GDM1 (cell line): ENCODE data around the gene ATG16L2.
"Not testable (repeated sequence)": the region's sequence is repeated elsewhere in the genome, so short reads cannot be mapped to it uniquely, and the experiment has no call there.

Experiments used
- DNase-seq: peaks from one replicate; lab custom pipeline; 2025; lab: John Stamatoyannopoulos, UW

ATG16L2 gene

GRCh38 chr11:72826191-72826941, 12.2 kb downstream of the ATG16L2 start:
- no peak for DNase-seq

- DNase-seq = no peak
Observed at GRCh38 chr11:72826942-72827480, 12.8 kb downstream of the ATG16L2 start.

GRCh38 chr11:72827656-72828055, 13.4 kb downstream of the ATG16L2 start:
- DNase-seq = not testable (repeated sequence)

- DNase-seq = no peak
Observed at GRCh38 chr11:72828081-72828567, 13.9 kb downstream of the ATG16L2 start.

GRCh38 chr11:72828692-72829101, 14.5 kb downstream of the ATG16L2 start:
- no peak for DNase-seq

- DNase-seq = no peak
Observed at GRCh38 chr11:72829178-72829577, 15.0 kb downstream of the ATG16L2 start.

GRCh38 chr11:72829884-72830533, 15.8 kb downstream of the ATG16L2 start:
- no peak for DNase-seq

- DNase-seq = peak; percentile 62
Observed at GRCh38 chr11:72831521-72832300, 17.5 kb downstream of the ATG16L2 start.

- no peak for DNase-seq
Observed at GRCh38 chr11:72832301-72833082, 18.3 kb downstream of the ATG16L2 start.

- DNase-seq = no peak
Observed at GRCh38 chr11:72833083-72833733, 19.0 kb downstream of the ATG16L2 start.

- DNase-seq = no peak
Observed at GRCh38 chr11:72833811-72834493, 19.7 kb downstream of the ATG16L2 start.

GRCh38 chr11:72834905-72835304, 20.7 kb downstream of the ATG16L2 start:
- DNase-seq = no peak

GRCh38 chr11:72836111-72836510, 21.9 kb downstream of the ATG16L2 start:
- DNase-seq = no peak

- DNase-seq = no peak
Observed at GRCh38 chr11:72838691-72839305, 24.6 kb downstream of the ATG16L2 start.

- no peak for DNase-seq
Observed at GRCh38 chr11:72840780-72841179, 26.6 kb downstream of the ATG16L2 start.

GRCh38 chr11:72841397-72841796, 27.2 kb downstream of the ATG16L2 start:
- DNase-seq = no peak

GRCh38 chr11:72842126-72842525, 27.9 kb downstream of the ATG16L2 start:
- DNase-seq = no peak

GRCh38 chr11:72842653-72843330, 28.6 kb downstream of the ATG16L2 start:
- no peak for DNase-seq

- no peak for DNase-seq
Observed at GRCh38 chr11:72844356-72844755, 30.1 kb downstream of the ATG16L2 start.
